GM12892 (cell line): ENCODE data around the gene CNOT6.
"Not testable (repeated sequence)": the region's sequence is repeated elsewhere in the genome, so short reads cannot be mapped to it uniquely, and the experiment has no call there.

Experiments
- DNase-seq: peaks from one replicate; pipeline ENCODE4 v3.0.0; 2011; ENCODE audit not compliant: insufficient read length
- FAIRE-seq: peaks from 2 replicates; lab custom pipeline; 2011; peaks lifted over from hg19 to GRCh38; lab: Jason Lieb, UNC
- POLR2A ChIP-seq: IDR thresholded peaks from 2 replicates; pipeline ENCODE4 v1.6.1; 2011; ENCODE audit warnings: low read depth, low read length, control low read depth
- POLR2AphosphoS5 ChIP-seq: IDR thresholded peaks from 2 replicates; pipeline ENCODE4 v1.6.1; 2011; ENCODE audit warnings: low read depth, low read length, control low read depth
- TAF1 ChIP-seq: IDR thresholded peaks from 2 replicates; pipeline ENCODE4 v1.6.1; 2011; ENCODE audit warnings: low read depth, mild to moderate bottlenecking, control low read depth, low read length, borderline replicate concordance

CNOT6 gene

GRCh38 chr5:180484813-180485212 is 9.4 kb upstream of the CNOT6 start:
- FAIRE-seq = no peak
- no peak for TF ChIP-seq POLR2A
- no peak for TF ChIP-seq TAF1
- TF ChIP-seq POLR2AphosphoS5 = no peak
- DNase-seq = no peak

GRCh38 chr5:180486636-180487149 is 7.5 kb upstream of the CNOT6 start:
- DNase-seq (no peak), FAIRE-seq (no peak)
- TF ChIP-seq POLR2A (no peak), TAF1 (no peak), POLR2AphosphoS5 (no peak)

GRCh38 chr5:180487556-180487955 is 6.6 kb upstream of the CNOT6 start:
- TF ChIP-seq POLR2A (no peak), POLR2AphosphoS5 (no peak), TAF1 (no peak)
- FAIRE-seq = no peak
- no peak for DNase-seq

- TF ChIP-seq POLR2A (no peak), TAF1 (no peak), POLR2AphosphoS5 (no peak)
- FAIRE-seq (no peak), DNase-seq (no peak)
These were observed 2.7 kb upstream of the CNOT6 start for GRCh38 chr5:180491496-180491895.

GRCh38 chr5:180492226-180492903 is 1.8 kb upstream of the CNOT6 start:
- DNase-seq = no peak
- no peak for FAIRE-seq
- TF ChIP-seq TAF1 (no peak), POLR2A (no peak), POLR2AphosphoS5 (no peak)

- TF ChIP-seq TAF1 (no peak), POLR2A (no peak), POLR2AphosphoS5 (no peak; the same call in none of the 2 replicates)
- peak; percentile 57 for DNase-seq
- peak; percentile 48 for FAIRE-seq
These were observed 467 bp downstream of the CNOT6 start for GRCh38 chr5:180494510-180495181.

GRCh38 chr5:180495292-180495691 is 1.1 kb downstream of the CNOT6 start:
- TF ChIP-seq TAF1 = no peak
- no peak for TF ChIP-seq POLR2AphosphoS5
- no peak for TF ChIP-seq POLR2A
- FAIRE-seq = no peak
- no peak for DNase-seq

GRCh38 chr5:180495991-180496741 is 2.0 kb downstream of the CNOT6 start:
- no peak for DNase-seq
- TF ChIP-seq POLR2AphosphoS5 (no peak), POLR2A (no peak), TAF1 (no peak)
- no peak for FAIRE-seq

GRCh38 chr5:180496806-180497205 is 2.6 kb downstream of the CNOT6 start:
- DNase-seq, FAIRE-seq: not testable (repeated sequence)

- not testable (repeated sequence) for FAIRE-seq, DNase-seq
These were observed 3.7 kb downstream of the CNOT6 start for GRCh38 chr5:180497865-180498264.

- no peak for DNase-seq
- no peak for FAIRE-seq
- TF ChIP-seq TAF1 (no peak), POLR2AphosphoS5 (0 out of 2 replicates have a peak, but pooled peaks have one; percentile 24), POLR2A (peak; percentile 33; the same call in 1 of the 2 replicates)
These were observed 4.2 kb downstream of the CNOT6 start for GRCh38 chr5:180498378-180498777.
